SU-DHL-6 (cell line): ENCODE data around the gene RPL28.
"Not testable (repeated sequence)": the region's sequence is repeated elsewhere in the genome, so short reads cannot be mapped to it uniquely, and the experiment has no call there.

Experiments
- H2AFZ ChIP-seq: fragments of 200-600 bp; sonication (generic); 2 replicates; pipeline ENCODE4 v1.6.1; 2014; ENCODE audit warnings: low read depth, mild to moderate bottlenecking, moderate library complexity, mixed read lengths, antibody characterized with exemption, low read length; ENCODE audit not compliant: severe bottlenecking
- H3F3A ChIP-seq: fragments of 200-600 bp; shearing (Covaris generic); 2 replicates; pipeline ENCODE4 v1.6.0; 2016; ENCODE audit warnings: antibody characterized with exemption, mild to moderate bottlenecking; ENCODE audit not compliant: insufficient read depth
- H3K27ac ChIP-seq: fragments of 200-600 bp; sonication (generic); 2 replicates; pipeline ENCODE4 v1.5.1; 2016; ENCODE audit warnings: low read depth, mild to moderate bottlenecking, low read length, moderate library complexity, mixed read lengths
- H3K27me3 ChIP-seq: fragments of 200-600 bp; sonication (generic), shearing (Covaris generic); 2 replicates; pipeline ENCODE4 v1.6.0; 2014; ENCODE audit warnings: mild to moderate bottlenecking, low read length
- H3K36me3 ChIP-seq: fragments of 200-600 bp; sonication (generic); 2 replicates; pipeline ENCODE4 v1.6.1; 2014; ENCODE audit warnings: mild to moderate bottlenecking, low read length, mixed read lengths
- H3K4me2 ChIP-seq: fragments of 300-600, 200-600 bp; shearing (Covaris generic), sonication (generic); 2 replicates; pipeline ENCODE4 v1.6.0; 2014; ENCODE audit warnings: low read length, low read depth, mild to moderate bottlenecking; ENCODE audit not compliant: poor library complexity, severe bottlenecking
- H3K4me3 ChIP-seq: fragments of 200-600 bp; sonication (generic); 2 replicates; pipeline ENCODE4 v1.5.1; 2014; ENCODE audit warnings: antibody characterized with exemption, low read length, mild to moderate bottlenecking, mixed read lengths; ENCODE audit not compliant: insufficient read depth, poor library complexity, severe bottlenecking
- H3K79me2 ChIP-seq: fragments of 200-600 bp; sonication (generic); 2 replicates; pipeline ENCODE4 v1.6.1; 2014; ENCODE audit warnings: mild to moderate bottlenecking, low read length, moderate library complexity; ENCODE audit not compliant: insufficient read depth
- H3K9ac ChIP-seq: fragments of 200-600 bp; sonication (generic); 2 replicates; pipeline ENCODE4 v1.7.0; 2014; ENCODE audit warnings: mild to moderate bottlenecking, low read length
- H3K9me2 ChIP-seq: fragments of 200-600 bp; sonication (generic); replicated peaks from 2 replicates; pipeline ENCODE4 v1.6.1; 2014; ENCODE audit warnings: low read length; ENCODE audit not compliant: insufficient read depth
- H3K9me3 ChIP-seq: fragments of 200-600 bp; sonication (generic); 2 replicates; pipeline ENCODE4 v1.6.1; 2014; ENCODE audit warnings: low read length, mixed read lengths; ENCODE audit not compliant: insufficient read depth
- H4K20me1 ChIP-seq: fragments of 200-600 bp; sonication (generic); 2 replicates; pipeline ENCODE4 v1.6.1; 2014; ENCODE audit warnings: low read depth, mild to moderate bottlenecking, antibody characterized with exemption, low read length, moderate library complexity, mixed read lengths
- EZH2phosphoT487 ChIP-seq: fragments of 200-600 bp; sonication (generic), shearing (Covaris generic); conservative IDR thresholded peaks from 2 replicates; pipeline ENCODE4 v1.6.1; 2018; ENCODE audit warnings: mild to moderate bottlenecking, antibody characterized with exemption, low read length, moderate library complexity, mixed read lengths
- TF ChIP-seq, protein P1 (sequence below): fragments of 200-600 bp; sonication (generic); IDR thresholded peaks from one replicate; pipeline ENCODE4 v1.5.1; 2017; ENCODE audit warnings: antibody characterized with exemption, mild to moderate bottlenecking, low read length, moderate library complexity; ENCODE audit not compliant: insufficient read depth, poor library complexity, severe bottlenecking

Gene RPL28

DNA sequence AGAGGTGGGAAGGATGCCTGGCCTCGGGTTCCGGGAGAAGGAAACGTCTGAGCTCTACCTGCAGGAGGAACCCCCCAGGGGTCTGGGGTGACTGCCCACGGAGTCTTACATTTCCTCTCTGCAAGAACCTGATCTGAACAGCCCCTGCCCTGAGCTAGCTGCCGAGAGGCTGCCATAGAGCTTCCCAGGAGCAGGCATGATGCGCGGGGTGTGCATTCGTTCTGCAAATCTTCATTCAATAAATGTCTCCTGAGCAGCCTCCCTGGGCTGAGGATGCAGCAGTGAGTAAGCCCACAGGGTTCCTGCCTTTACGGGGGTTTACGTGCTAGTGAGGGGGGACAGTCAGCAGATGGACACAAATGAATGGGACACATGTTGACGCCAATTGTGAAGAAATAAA, 58.9 kb downstream of the RPL28 start:
- no peak overlapping the region for H3K9ac ChIP-seq
- no peak overlapping the region for H3K4me3 ChIP-seq
- H3K36me3 ChIP-seq: no peaks in the 10 kb centered on the region
- no peaks in the 10 kb centered on the region for H4K20me1 ChIP-seq
- no peak overlapping the region for H2AFZ ChIP-seq
- H3K9me2 ChIP-seq: no peaks in the 10 kb centered on the region
- no peaks in the 10 kb centered on the region for H3K9me3 ChIP-seq
- H3K27ac ChIP-seq: no peak overlapping the region
- H3K4me2 ChIP-seq: no peak overlapping the region
- no peaks in the 10 kb centered on the region for H3K79me2 ChIP-seq
- H3F3A ChIP-seq: 0 out of 2 replicates have a peak, but pooled peaks cover 9% of the 10 kb centered on the region
- TF ChIP-seq EZH2phosphoT487: no peak
- TF ChIP-seq, protein P1, sequence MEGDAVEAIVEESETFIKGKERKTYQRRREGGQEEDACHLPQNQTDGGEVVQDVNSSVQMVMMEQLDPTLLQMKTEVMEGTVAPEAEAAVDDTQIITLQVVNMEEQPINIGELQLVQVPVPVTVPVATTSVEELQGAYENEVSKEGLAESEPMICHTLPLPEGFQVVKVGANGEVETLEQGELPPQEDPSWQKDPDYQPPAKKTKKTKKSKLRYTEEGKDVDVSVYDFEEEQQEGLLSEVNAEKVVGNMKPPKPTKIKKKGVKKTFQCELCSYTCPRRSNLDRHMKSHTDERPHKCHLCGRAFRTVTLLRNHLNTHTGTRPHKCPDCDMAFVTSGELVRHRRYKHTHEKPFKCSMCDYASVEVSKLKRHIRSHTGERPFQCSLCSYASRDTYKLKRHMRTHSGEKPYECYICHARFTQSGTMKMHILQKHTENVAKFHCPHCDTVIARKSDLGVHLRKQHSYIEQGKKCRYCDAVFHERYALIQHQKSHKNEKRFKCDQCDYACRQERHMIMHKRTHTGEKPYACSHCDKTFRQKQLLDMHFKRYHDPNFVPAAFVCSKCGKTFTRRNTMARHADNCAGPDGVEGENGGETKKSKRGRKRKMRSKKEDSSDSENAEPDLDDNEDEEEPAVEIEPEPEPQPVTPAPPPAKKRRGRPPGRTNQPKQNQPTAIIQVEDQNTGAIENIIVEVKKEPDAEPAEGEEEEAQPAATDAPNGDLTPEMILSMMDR: no peak
- H3K27me3 ChIP-seq: no peaks in the 10 kb centered on the region

- no peak overlapping the region for H3K9ac ChIP-seq
- no peak overlapping the region for H3K4me2 ChIP-seq
- H4K20me1 ChIP-seq: no peaks in the 10 kb centered on the region
- no peaks in the 10 kb centered on the region for H3K36me3 ChIP-seq
- no peak overlapping the region for H3K4me3 ChIP-seq
- H3K79me2 ChIP-seq: no peaks in the 10 kb centered on the region
- no peak overlapping the region for H3K27ac ChIP-seq
- 0 out of 2 replicates have a peak, but pooled peaks cover 9% of the 10 kb centered on the region for H3F3A ChIP-seq
- no peaks in the 10 kb centered on the region for H3K27me3 ChIP-seq
- H3K9me2 ChIP-seq: no peaks in the 10 kb centered on the region
- H3K9me3 ChIP-seq: no peaks in the 10 kb centered on the region
- no peak overlapping the region for H2AFZ ChIP-seq
- TF ChIP-seq EZH2phosphoT487: no peak
- TF ChIP-seq, protein P1: no peak
Observed at GRCh38 chr19:55446060-55446459, 60.3 kb downstream of the RPL28 start.

DNA sequence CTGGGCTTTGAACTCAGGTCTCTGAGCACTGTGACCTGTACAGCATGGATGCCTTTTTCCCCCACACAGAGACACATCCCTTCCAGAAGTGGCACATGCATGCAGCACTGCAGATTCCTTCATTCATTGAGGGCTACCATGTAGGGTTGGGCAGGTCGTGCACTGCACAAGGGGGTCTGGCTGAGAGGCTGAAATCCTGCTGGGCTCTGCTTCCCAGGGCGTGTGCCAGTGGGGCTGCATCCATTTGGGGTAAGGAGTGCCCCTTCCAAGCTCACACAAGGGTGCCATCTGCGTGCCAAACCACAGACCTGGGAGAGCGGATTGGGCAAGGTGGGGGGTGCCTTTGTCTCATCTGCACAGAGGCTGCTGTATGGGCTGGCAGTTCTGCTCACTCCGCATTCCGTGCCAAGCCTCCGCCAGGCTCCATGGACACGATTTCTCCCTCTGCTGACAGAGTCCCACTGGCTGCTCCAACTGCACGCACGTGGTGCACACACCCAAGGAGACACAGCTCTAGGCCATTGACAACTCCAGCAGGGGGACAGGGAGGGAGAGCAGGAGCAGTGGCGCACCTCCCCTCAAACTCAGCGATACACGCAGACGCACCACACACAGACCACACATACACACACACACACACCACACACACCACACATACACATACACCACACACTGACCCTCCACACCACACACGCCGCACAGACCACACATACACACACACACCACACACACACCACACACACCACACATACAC, 61.9 kb downstream of the RPL28 start:
- H3K27ac ChIP-seq: no peak overlapping the region
- H3K9ac ChIP-seq: no peak overlapping the region
- no peak overlapping the region for H3K4me2 ChIP-seq
- no peak for TF ChIP-seq EZH2phosphoT487
- TF ChIP-seq, protein P1: no peak
- H3K9me3 ChIP-seq: no peaks in the 10 kb centered on the region
- H3K79me2 ChIP-seq: no peaks in the 10 kb centered on the region
- H4K20me1 ChIP-seq: no peaks in the 10 kb centered on the region
- no peaks in the 10 kb centered on the region for H3K9me2 ChIP-seq
- H3K36me3 ChIP-seq: no peaks in the 10 kb centered on the region
- no peak overlapping the region for H2AFZ ChIP-seq
- H3K4me3 ChIP-seq: no peak overlapping the region
- H3F3A ChIP-seq: 0 out of 2 replicates have a peak, but pooled peaks cover 9% of the 10 kb centered on the region
- H3K27me3 ChIP-seq: no peaks in the 10 kb centered on the region

- not testable (repeated sequence) for H2AFZ ChIP-seq, H3K9ac ChIP-seq, H3K4me2 ChIP-seq, H3K36me3 ChIP-seq, H3K27ac ChIP-seq, H3K27me3 ChIP-seq, H4K20me1 ChIP-seq, H3K4me3 ChIP-seq, H3K79me2 ChIP-seq, H3K9me2 ChIP-seq, H3K9me3 ChIP-seq, H3F3A ChIP-seq
Observed at GRCh38 chr19:55448175-55448490, 62.4 kb downstream of the RPL28 start.
